B cell (primary cell): ENCODE data around the gene PPP1R12A. TPM values are rescaled to one million over a fixed set of nuclear protein-coding genes. Genes with fewer than 3 reads are reported as not detected.

Source experiments
- ATAC-seq: fragments of 200-7000 bp; cut with Tn5 transposase; one replicate; pipeline ENCODE4 v1.10.0; 2021; ENCODE audit warnings: low read depth, mild to moderate bottlenecking, moderate number of reproducible peaks, moderate library complexity
- CTCF ChIA-PET: fragments of 350-600 bp; sonication (Branson Sonifier 250); formaldehyde crosslinking; loops from one replicate; lab custom pipeline; 2021; ENCODE audit warnings: antibody characterized with exemption, inconsistent platforms; lab: Charles Lee
- POLR2A ChIA-PET: fragments of 350-600 bp; sonication (Branson Sonifier 250); formaldehyde crosslinking; loops from one replicate; lab custom pipeline; 2021; ENCODE audit warnings: antibody characterized with exemption; lab: Charles Lee
- DNase-seq: peaks from one replicate; pipeline ENCODE4 v3.0.0; 2013
- H2AFZ ChIP-seq: 2 replicates; pipeline ENCODE4 v1.6.1; 2012; ENCODE audit warnings: mild to moderate bottlenecking, low read depth, low read length; ENCODE audit not compliant: insufficient read depth, poor library complexity, severe bottlenecking
- H3K27ac ChIP-seq, 2 donors: 1 replicate in 1 of 2; 2 replicates in 1 of 2; pipeline ENCODE4 v1.5.1; 2012 to 2013; ENCODE audit warnings: low read length in 2 of 2, mild to moderate bottlenecking in 2 of 2, moderate library complexity in 1 of 2
- H3K27me3 ChIP-seq, 4 experiments: fragments of 200-600 bp in 1 of 4; sonication (generic) in 1 of 4; replicated peaks in 1 of 4; 1 replicate in 2 of 4; 2 replicates in 2 of 4; pipeline versions ENCODE4 v1.6.1 to v1.7.0; 2013 to 2016; ENCODE audit warnings: low read length in 3 of 4, mild to moderate bottlenecking in 2 of 4, mixed read lengths in 1 of 4, moderate library complexity in 1 of 4; ENCODE audit not compliant: insufficient read depth in 4 of 4, control insufficient read depth in 3 of 4; ENCODE audit errors: control extremely low read depth in 1 of 4
- H3K36me3 ChIP-seq, 2 experiments: replicated peaks in 1 of 2; 1 replicate in 1 of 2; 2 replicates in 1 of 2; pipeline versions ENCODE4 v1.6.1 to v1.7.1; 2013; ENCODE audit warnings: low read length in 1 of 2; ENCODE audit not compliant: insufficient read depth in 2 of 2, control insufficient read depth in 1 of 2; ENCODE audit errors: control extremely low read depth in 1 of 2, extremely low read depth in 1 of 2
- H3K4me1 ChIP-seq, 2 donors: fragments of 200-600 bp in 1 of 2; sonication (generic) in 1 of 2; 1 replicate in 1 of 2; 2 replicates in 1 of 2; pipeline versions ENCODE4 v1.5.1 to v1.6.1; 2013 to 2017; ENCODE audit warnings: low read length in 2 of 2; ENCODE audit not compliant: control insufficient read depth in 2 of 2, insufficient read depth in 2 of 2
- H3K4me2 ChIP-seq: replicated peaks from 2 replicates; pipeline ENCODE3; 2012; ENCODE audit warnings: mild to moderate bottlenecking, low read depth, low read length; ENCODE audit not compliant: poor library complexity, severe bottlenecking
- H3K4me3 ChIP-seq, 5 experiments: fragments of 200-600 bp in 1 of 5; sonication (generic) in 1 of 5; 1 replicate in 3 of 5; 2 replicates in 2 of 5; pipeline versions ENCODE4 v1.5.1 to v1.7.0; 2011 to 2016; ENCODE audit warnings: low read length in 4 of 5, mild to moderate bottlenecking in 4 of 5, low read depth in 2 of 5, control low read depth in 1 of 5, moderate library complexity in 1 of 5; ENCODE audit not compliant: insufficient read depth in 1 of 5; ENCODE audit errors: control extremely low read depth in 1 of 5, extremely low read depth in 1 of 5
- H3K79me2 ChIP-seq: fragments of 200-600 bp; sonication (generic); one replicate; pipeline ENCODE4 v1.6.0; 2016; ENCODE audit warnings: low read length; ENCODE audit not compliant: control insufficient read depth, insufficient read depth
- H3K9ac ChIP-seq: fragments of 200-600 bp; sonication (generic); 2 replicates; pipeline ENCODE4 v1.6.1; 2017; ENCODE audit warnings: mild to moderate bottlenecking, low read length, moderate library complexity
- H3K9me3 ChIP-seq, 3 donors: one replicate each; pipeline versions ENCODE4 v1.6.1 to v1.7.1; 2013; ENCODE audit warnings: low read length in 2 of 3; ENCODE audit not compliant: control insufficient read depth in 2 of 3, insufficient read depth in 1 of 3; ENCODE audit errors: control extremely low read depth in 1 of 3
- H4K20me1 ChIP-seq: 2 replicates; pipeline ENCODE4 v1.6.0; 2012; ENCODE audit warnings: mild to moderate bottlenecking, low read length; ENCODE audit not compliant: insufficient read depth, control insufficient read depth, poor library complexity, severe bottlenecking
- H3K27ac Mint-ChIP-seq: one replicate; pipeline ENCODE4 v1.8.0; 2021; ENCODE audit warnings: mixed read lengths
- H3K27me3 Mint-ChIP-seq: one replicate; pipeline ENCODE4 v1.8.0; 2021; ENCODE audit warnings: mixed read lengths
- H3K4me1 Mint-ChIP-seq: one replicate; pipeline ENCODE4 v1.8.0; 2021; ENCODE audit warnings: mixed read lengths
- H3K4me3 Mint-ChIP-seq: one replicate; pipeline ENCODE4 v1.8.0; 2021; ENCODE audit warnings: mixed read lengths
- H3K9me3 Mint-ChIP-seq: one replicate; pipeline ENCODE4 v1.8.0; 2022; ENCODE audit warnings: mixed read lengths; ENCODE audit not compliant: insufficient read depth
- EZH2 ChIP-seq: IDR thresholded peaks from 2 replicates; pipeline ENCODE4 v1.6.1; 2012; ENCODE audit warnings: borderline replicate concordance, low read depth, mild to moderate bottlenecking, moderate library complexity, low read length; ENCODE audit not compliant: insufficient read depth, poor library complexity, severe bottlenecking
- WGBS: methylation state at CpG from one replicate; pipeline ENCODE4 v1.1.5; 2013; ENCODE audit warnings: missing lambda C conversion rate; ENCODE audit not compliant: insufficient coverage; 5-methylcytosine and 5-hydroxymethylcytosine counted together
- intact Hi-C: fragments of 100-400 bp; cut with micrococcal nuclease; formaldehyde crosslinking; loops from one replicate; pipeline ENCODE4 v1.10.0; 2022
- polyA plus RNA-seq: library from polyadenylated mRNA; depleted of rRNA; stranded (reverse); fragments of >200 nt; gene quantifications from 2 replicates; pipeline ENCODE4 v1.2.3, GENCODE V29; 2012
- total RNA-seq, 2 donors: library from RNA; stranded (reverse); fragments of 120-200 nt in 1 of 2; gene quantifications; 1 replicate in 1 of 2; 2 replicates in 1 of 2; pipeline versions ENCODE4 v1.2.3 to v1.2.4, GENCODE V29; 2013 to 2022
- TF ChIP-seq, protein P1 (sequence below): fragments of 200-600 bp; IDR thresholded peaks from one replicate; pipeline ENCODE4 v1.8.0; 2022; ENCODE audit warnings: antibody characterized with exemption, mild to moderate bottlenecking

Gene PPP1R12A
- total and polyA plus RNA-seq, 2 donors (not counting 1 experiment from before 2014, with no cell fraction given) = 18.3 to 110 TPM

DNA sequence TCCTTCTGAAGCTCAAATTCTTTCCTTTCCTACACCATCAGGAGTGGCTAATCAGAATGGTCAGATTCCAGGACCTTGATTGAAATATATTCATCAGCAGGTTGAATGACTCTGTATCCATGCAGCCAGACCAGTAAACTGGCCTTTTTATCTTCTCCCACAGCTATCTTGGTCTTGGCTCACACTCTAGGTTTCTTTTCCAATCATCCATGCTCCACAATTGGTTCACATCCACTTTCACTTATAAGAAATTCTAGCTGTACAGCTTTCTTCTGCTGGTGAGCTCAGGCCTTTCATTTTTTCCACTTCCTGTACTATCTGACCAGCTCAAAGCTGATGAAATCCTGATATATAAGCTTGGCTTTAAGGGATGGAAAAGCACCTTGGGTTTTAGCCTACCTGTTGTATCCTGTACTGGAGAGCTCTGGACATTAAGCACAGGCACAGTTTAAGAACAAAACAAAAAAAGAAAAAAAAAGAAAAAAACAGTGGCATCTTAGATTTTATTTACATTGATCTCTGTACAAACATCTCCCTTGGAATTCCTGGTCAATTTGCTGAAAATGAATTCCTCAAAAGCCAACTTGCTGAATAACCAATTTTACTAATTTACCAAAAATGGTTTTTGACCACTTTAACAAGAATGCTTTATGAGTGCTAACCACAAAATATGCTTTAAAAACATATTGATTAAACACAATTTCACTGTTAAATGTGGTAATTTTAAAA, 152.6 kb downstream of the PPP1R12A start:
- Histone ChIP-seq H3K36me3 (peaks cover 29 to 70% of the 10 kb centered on the region in 2 experiments), H4K20me1 (no peaks in the 10 kb centered on the region), H3K9ac (no peak overlapping the region), H3K79me2 (no peaks in the 10 kb centered on the region), H3K4me1 (no peaks in the 10 kb centered on the region), H3K9me3 (no peaks in the 10 kb centered on the region), H3K27me3 (no peaks in the 10 kb centered on the region), H2AFZ (no peak overlapping the region), H3K4me2 (no peak overlapping the region), H3K27ac (no peak overlapping the region), H3K4me3 (no peak overlapping the region)
- ATAC-seq = no peak
- ChIA-PET CTCF (interaction anchor here (0.6 kb wide), 1 partner anchor 46 kb away, joined by 3 read pairs; no protein-coding TSS in a partner anchor), POLR2A (no interaction called here)
- no peak for DNase-seq
- intact Hi-C loops = no loop called here
- Mint-ChIP-seq H3K4me1 (no peaks in the 10 kb centered on the region), H3K9me3 (no peaks in the 10 kb centered on the region), H3K27me3 (no peaks in the 10 kb centered on the region), H3K4me3 (no peak overlapping the region), H3K27ac (no peak overlapping the region)
- TF ChIP-seq, protein P1, sequence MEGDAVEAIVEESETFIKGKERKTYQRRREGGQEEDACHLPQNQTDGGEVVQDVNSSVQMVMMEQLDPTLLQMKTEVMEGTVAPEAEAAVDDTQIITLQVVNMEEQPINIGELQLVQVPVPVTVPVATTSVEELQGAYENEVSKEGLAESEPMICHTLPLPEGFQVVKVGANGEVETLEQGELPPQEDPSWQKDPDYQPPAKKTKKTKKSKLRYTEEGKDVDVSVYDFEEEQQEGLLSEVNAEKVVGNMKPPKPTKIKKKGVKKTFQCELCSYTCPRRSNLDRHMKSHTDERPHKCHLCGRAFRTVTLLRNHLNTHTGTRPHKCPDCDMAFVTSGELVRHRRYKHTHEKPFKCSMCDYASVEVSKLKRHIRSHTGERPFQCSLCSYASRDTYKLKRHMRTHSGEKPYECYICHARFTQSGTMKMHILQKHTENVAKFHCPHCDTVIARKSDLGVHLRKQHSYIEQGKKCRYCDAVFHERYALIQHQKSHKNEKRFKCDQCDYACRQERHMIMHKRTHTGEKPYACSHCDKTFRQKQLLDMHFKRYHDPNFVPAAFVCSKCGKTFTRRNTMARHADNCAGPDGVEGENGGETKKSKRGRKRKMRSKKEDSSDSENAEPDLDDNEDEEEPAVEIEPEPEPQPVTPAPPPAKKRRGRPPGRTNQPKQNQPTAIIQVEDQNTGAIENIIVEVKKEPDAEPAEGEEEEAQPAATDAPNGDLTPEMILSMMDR = no peak
- TF ChIP-seq EZH2 = no peak

DNA sequence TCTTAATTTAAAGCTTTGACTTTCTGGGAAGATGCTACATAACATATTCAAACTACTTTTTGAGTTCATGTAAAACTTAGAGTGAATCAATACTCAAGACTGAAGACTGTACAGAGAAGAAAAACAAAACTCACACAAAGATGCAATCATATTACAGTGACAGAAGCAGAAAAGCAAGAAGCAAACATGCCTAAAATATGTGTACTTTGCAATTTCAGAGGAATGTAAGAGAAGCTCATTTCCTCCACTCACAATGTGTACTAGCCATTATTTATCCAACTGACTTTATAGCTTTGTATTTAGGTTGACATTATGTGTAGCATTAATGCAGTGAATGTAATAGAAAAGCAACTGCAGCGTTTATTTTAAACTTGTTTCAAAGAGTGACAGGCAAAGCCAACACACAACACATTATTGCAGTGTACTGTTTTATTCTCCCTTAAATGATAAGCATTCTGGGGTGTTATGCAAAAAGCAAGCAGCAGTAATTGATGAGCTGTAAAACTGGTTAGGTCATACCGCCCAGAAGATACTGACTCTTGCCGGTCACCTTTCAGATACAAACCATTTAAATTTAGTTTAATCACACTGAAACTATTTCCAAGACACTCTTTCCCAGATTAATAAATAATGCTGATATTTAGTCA, 156.0 kb downstream of the PPP1R12A start:
- Histone ChIP-seq H3K9ac (no peak overlapping the region), H4K20me1 (no peaks in the 10 kb centered on the region), H2AFZ (no peak overlapping the region), H3K36me3 (peaks cover 19 to 59% of the 10 kb centered on the region in 2 experiments), H3K4me1 (no peaks in the 10 kb centered on the region), H3K79me2 (no peaks in the 10 kb centered on the region), H3K4me2 (no peak overlapping the region), H3K9me3 (no peaks in the 10 kb centered on the region), H3K4me3 (no peak overlapping the region), H3K27ac (no peak overlapping the region), H3K27me3 (no peaks in the 10 kb centered on the region)
- no peak overlapping the region for H3K4me3 Mint-ChIP-seq
- no CpG with 5 or more reads among the region's 3 CpGs for WGBS
- DNase-seq = no peak
- H3K27ac Mint-ChIP-seq = no peak overlapping the region
- ATAC-seq = no peak
- H3K4me1 Mint-ChIP-seq = no peaks in the 10 kb centered on the region
- intact Hi-C loops = no loop called here
- TF ChIP-seq EZH2 = no peak
- TF ChIP-seq, protein P1 = no peak
- H3K27me3 Mint-ChIP-seq = no peaks in the 10 kb centered on the region
- no peaks in the 10 kb centered on the region for H3K9me3 Mint-ChIP-seq
- ChIA-PET POLR2A (no interaction called here), CTCF (no interaction called here)
